HG03520 (cell line): ENCODE results near the gene FOXA1.

ENCODE experiments used
- ATAC-seq: cut with Tn5 transposase; IDR thresholded peaks from one replicate; pipeline ENCODE4 v1.9.1; 2021; ENCODE audit warnings: mild to moderate bottlenecking, moderate library complexity; ENCODE audit not compliant: unreplicated experiment

The FOXA1 gene

DNA sequence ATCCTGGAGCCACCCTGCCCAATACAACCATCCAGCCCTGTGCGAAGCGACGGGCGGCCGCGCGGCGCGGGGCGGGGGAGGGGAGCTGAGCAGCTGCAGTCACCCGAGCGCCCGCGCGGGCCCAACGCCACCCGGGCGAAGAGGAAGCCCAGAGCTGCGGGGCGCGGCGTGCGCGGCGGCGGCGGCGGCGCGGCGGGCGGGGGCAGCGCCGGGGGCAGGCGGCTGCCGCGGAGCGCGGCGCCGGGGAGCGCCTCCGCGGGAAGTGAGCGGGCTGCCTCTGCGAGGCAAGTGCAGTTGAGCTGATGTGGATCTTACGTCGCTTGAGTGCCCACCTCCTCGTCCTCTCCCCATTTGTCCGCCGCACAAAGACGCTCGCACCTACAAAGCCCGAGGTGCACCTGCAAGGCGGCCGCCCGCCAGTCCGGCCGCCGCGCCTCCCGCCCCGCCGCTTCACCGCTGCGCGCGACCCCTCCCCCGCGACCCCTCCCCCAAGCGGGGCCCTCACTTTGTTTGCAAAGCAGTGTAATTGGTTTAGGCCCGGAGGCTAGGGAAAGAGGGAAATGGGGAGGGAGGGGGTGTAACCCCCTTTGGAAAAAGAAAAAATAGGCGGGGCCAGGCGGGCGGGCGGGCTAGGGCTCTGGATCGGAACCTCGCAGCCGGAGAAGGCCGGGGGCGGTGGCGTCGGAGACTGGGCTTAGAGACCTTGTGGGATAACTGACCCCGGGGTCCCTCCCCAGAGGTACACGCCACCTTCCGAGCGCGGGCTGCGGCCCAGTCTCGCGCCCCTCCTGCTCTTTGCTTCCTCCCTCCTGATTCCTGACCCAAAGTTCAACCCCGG lies at the start of gene FOXA1, which contains the start of gene TTC6:
FOXA1 (minus strand) TSS at position 279 of the 838 bp plus-strand sequence; CDS start at position 2, 277 bp downstream.
TTC6 (plus strand) TSS at position 659 of the 838 bp plus-strand sequence. CDS start 26,436 bp downstream, outside the sequence.
- no peak for ATAC-seq

DNA sequence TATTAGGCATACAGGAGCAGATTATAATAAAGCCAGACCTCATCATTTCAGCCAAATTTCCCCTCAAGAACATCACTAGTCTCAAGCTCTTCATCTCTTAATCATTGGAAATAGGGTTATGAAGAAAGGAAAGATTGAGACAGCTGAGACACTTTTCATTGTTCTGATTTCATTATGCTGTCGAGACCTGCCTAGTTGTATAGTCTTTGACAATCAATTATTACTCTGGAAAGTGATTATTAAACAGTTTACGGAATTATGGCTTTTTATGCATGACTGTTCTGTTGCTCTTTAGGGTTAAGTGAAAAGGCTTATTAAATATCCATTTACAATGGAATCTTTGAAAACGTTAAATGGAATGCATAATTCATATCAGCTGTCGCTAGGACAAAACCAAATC lies 48.7 kb upstream of the FOXA1 start:
- ATAC-seq, result no peak

DNA sequence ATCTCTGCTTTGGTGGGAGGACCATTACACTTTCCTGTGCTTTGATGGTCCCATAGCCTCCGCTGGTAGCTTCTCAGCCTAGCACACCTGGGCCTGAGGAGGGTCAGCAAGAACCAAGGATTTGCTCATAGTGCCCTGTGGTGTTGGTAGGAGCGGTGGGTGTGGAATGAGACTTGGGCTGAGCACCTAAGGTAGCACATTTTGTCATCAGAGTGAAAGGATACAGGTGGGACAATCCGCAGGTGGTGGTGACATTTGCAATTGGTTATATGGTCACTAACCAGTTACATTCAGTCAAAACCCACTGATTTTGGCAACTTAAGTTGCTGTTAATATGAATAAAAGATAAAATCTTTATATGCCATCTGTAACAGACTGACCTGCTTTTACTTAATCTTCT lies 47.1 kb upstream of the FOXA1 start:
- ATAC-seq, result no peak

DNA sequence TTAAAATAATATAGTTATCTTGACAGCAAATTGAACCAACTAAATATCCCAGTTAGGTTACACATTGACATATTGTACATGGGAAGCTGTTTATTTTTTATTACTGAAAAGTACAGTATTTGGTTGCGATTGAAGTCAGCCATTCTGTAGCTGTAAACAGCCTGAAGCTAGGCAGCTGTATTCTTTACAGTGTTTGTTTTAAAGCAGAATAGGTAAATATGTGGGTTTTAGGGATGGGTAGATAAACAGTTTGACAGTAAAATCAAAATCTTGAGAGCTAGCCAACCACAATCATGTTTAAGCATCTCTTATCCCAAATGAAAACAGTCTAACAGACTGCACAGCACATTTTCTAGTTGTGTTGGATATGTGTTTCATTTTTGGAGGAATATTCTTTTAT lies 46.1 kb upstream of the FOXA1 start:
- no peak for ATAC-seq

DNA sequence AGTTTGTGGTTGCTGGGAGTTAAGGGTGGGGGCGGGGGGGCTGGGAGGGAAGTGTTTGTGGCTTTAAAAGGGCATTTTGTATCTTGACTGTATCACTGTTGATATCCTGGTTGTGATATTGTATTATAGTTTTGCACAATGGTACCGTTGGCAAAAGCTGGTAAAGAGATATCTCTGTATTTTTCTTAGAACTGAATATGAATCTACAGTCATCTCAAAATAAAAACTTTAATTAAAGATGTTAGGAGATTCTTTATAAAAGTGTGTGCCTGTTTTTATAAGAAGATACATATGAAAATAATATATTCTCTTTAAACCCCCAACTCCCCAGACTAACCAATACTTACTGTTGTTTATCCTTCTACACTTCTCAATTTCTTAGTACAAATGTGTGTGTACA lies 43.5 kb upstream of the FOXA1 start:
- no peak for ATAC-seq

DNA sequence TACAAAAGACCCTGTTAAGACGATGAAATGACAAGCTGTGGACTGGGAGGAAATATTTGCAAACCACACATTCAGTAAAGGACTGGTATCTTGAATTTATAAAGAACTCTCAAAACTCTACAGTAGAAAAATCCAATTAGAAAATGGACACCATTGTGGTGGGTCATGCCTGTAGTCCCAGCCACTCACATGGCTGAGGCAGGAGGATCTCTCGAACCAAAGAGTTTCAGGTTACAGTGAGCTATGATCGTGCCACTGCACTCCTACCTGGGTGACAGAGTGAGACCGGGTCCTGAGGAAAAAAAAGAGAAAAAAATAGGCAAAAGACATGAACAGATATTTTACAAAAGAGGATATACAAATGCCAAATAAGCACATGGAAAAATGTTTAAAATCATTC lies 42.3 kb upstream of the FOXA1 start:
- no peak for ATAC-seq

DNA sequence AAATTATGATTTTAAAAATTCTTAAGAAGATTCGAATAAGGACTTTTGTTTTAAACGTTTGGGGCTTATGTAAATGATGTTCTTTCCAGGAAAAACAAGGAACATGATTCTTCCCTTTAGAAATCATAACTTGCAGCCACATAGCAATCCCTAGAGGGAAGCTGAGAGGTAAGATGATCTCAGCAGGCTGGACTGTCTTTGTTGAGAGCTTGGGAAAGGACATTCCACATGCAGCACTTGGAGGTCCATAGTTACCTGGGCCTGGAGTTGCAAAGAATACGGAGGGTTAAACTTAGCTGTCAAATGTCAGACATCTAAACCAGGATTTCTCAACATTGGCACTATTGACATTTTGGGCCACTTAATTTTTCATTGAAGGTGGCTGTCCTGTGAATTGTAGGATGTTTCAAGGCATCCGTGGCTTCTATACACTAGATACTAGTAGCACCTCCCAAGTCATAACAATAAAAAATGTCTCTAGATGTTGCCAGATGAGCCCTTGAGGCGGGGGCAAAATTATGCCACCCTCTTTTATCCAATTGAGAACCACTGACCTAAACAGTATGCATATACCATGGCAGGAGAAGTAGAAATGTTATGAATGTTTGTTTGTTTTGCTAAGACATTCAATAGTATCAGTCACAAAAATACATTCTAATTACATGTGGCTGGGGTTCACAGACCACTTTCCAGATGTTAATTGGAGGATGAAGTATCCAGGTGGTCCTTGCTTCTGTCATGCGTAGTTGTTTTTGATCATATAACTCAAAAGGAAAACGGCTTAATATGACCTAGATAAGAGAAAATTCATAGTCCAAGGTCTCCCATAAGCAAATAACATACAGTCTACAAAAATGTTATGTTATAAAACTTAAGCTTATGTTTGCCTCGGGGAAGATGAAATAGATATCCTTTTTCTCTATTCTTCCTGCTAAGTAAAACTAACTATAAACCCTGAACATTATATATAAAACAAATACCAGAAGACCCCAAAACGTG lies 30.8 kb upstream of the FOXA1 start:
- no peak for ATAC-seq

DNA sequence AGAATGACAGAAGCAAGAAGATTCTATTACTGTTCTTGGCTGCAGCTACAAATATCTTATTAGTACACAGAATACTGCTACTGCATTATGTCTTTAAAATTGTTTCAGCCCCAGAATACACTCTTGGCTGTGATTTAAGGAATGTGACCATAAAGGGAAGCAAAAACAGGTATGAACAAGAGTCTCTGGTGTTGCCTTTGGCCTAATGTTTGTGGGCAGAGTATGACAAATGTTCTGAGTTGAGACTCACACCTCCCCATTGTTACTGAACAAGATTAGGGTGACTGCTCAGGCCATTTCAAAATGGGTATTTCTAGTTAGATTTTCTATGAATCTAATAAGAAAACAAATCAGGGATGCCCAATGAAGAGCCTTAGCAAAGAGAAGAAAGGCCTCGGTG lies 28.9 kb upstream of the FOXA1 start:
- no peak for ATAC-seq

DNA sequence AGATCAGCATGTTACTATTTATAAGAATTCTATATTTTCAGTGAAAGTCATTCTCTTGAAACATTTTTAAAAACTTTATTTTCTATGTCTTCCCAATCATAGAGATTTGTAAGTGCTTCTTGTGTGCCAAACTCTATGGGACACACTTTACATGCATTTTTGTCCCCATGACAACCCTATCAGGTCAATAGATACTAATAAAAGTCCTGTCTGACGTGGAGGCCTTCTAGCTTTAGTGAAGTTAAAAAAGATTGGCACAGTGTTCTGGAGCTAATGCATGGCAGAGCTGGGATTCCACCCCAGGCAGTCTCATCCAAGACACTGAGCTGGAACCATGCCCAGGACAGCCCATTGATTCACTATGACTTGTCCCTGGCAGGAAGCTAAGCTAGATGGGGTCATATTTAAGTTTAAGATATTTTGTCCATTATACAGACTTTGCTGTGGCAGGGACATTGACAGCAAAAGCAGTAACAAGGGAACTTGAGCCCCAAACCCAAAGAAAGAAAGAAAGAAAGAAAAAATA lies 28.4 kb upstream of the FOXA1 start:
- ATAC-seq, result no peak

DNA sequence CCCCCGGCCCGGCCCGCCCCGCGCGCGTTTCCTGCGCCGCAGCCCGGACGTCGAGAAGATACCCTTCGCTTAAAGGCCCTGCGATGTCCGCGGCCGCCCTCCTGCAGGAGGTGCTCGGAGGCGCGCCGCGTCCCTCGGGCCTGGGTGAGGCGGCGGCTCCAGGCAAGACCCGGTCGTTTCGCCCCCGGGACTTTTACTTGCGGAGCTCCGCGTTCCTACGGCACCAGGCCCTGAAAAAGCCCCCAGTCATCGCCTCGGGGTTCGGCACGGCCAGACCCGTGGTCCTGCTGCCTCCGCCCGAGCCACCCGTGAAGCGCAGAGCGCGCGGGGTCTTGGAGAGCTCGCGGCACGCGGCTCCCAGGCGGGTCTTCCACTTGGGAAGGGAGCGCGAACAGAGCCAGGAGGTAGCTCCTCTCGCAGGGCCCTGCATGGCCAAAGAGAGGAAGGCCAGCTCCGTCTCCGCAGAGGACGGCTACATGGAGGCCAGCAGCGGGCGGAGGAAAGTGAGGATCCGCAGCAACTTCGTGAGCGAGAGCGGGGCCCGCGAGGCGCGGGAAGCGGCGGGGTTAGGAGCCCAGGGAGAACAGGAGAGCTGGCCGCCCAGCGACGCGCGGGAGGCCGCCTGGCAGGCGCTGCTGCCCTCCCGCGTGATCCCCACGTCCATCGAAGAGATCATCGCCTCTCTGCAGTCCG lies 27.3 kb upstream of the FOXA1 start:
- ATAC-seq, result no peak

DNA sequence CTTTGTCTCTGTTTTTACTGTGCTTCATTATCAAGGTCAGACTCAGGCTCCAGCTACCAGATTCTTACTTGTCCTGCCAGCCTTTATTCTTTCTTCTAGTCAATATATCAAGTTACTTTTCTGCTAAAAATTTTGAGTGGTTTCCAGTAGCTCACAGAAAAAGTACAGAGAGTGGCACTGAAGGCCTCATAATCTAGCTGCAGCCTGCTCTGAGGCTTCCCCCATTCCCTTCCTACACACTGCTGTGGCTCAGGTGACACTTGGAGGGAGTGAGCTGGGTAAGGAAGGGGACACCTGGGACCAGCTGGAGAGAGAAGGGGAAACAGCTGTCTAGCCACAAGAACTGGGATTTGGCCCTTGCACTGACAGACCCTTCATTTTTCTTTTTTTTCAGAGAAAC lies 25.8 kb upstream of the FOXA1 start:
- no peak for ATAC-seq

DNA sequence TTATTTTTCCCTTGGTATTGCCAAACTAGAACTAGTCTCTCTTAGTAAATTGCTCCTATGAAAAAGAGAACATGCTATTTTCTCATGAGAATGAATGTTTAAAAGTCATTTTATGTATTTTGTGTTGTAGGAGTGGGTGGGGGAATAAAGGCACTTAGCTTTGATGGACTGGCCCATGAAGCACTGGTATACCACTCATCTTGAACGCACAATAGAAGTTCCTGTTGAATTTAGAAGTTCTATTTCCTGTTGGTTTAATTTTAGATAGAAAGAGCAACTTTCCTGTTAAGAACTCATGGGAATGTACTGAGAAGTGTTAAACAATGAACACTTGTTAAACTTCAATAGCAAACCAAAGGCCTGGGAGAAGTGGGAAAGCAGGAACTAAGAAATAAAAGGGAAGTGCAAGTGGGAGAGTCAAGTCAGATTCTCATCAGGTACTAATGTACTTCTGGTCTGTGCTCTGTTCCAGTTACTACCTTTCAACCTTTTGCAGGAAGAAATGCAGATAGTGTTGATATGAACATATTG lies 23.5 kb upstream of the FOXA1 start:
- no peak for ATAC-seq

DNA sequence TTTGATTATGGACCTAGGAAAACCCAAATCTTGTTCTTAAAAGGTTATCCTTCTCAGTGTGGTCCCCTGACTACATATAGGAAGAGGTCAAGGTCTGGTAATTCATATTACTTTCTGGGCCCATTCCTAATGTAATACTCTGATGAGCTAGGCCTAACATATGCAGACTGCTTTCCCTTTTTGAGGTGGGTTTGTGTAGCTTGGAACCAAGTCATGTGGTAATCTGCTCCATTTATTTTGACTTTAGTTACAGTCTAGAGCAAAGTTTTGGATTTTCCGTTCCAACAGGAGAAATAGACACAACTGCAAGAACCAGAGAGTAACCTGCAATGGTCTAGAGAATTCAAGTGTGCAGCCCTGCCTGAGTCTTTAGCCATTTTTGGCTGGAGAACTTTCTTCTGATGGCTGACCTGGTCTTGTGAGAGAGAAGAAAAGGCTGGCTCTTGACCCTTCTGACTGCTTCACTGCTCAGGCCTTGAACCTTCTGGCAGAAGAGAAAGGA lies 22.9 kb upstream of the FOXA1 start:
- ATAC-seq, result no peak

DNA sequence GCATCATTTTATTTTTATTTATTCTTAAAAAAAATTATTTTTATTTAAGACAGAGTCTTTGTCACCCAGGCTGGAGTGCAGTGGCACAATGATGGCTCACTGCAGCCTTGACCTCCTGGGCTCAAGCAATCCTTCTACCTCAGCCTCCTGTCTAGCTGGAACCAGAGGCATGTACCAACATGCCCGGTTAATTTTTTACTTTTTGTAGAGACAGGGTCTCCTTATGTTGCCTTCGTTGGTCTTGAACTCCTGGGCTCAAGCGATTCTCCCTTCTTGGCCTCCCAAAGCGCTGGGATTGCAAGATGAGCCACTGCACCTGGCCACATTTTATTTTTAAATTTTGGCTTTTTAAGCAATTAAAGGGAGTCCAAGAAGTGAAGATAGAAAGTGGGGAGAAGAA lies 21.8 kb upstream of the FOXA1 start:
- ATAC-seq, result no peak

DNA sequence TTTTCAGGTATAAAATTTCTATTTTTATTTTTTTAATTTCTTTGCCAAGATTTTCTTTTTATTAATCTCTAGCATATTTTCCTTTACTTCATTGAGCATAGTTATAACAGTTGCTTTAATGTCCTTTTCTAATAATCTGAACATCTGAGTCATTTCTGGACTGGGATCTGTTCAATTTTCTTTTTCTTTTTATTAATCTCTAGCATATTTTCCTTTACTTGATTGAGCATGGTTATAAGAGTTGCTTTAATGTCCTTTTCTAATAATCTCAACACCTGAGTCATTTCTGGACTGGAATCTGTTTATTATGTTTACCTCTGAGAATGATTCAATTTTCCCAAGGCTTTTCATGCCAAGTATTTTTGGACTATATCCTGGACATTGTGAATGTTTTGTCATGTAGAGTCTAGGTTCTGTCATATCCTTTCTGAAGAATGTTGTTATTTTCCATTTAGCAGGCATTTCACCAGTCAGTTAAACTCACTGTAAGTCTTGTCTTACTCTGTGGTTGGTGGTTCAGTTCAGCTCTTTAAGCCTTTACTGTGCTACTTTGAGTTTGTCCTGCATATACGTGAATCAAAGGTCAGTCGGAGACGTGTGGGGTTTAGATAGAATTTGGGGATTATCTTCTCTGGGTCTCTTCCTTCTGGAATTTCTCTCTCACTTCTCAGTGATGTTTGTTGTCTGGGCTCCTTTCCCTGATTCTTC lies 20.7 kb upstream of the FOXA1 start:
- ATAC-seq, result no peak

DNA sequence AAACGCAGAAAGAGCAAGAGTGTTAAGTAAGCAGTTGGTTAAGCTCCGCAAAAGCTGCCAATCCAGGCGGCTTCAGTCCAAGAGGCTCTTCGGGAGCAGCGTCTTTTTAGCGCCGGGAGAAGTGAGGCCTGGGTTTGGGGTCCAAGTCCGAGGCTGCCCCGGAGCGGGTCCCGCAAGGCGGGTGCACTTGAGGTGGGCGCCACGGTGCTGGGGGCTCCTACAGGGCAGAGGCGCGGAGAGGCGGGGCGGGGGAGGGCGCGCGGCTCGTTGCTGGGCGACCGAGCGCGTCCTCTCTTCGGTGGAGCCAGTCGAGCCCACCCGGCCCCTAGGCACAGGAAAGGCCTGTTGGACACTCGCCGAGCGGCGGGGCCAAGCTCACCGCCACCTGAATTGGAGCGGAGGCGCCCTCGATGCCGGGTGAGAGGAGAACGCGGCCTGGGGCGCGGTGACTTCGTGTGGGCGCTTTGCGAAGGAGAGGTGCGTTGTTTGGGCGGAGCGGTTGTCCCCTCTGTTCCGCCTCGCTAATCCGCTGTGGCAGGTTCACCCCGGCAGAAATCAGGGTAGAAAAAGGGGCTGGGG lies 16.0 kb upstream of the FOXA1 start:
- ATAC-seq, result no peak

DNA sequence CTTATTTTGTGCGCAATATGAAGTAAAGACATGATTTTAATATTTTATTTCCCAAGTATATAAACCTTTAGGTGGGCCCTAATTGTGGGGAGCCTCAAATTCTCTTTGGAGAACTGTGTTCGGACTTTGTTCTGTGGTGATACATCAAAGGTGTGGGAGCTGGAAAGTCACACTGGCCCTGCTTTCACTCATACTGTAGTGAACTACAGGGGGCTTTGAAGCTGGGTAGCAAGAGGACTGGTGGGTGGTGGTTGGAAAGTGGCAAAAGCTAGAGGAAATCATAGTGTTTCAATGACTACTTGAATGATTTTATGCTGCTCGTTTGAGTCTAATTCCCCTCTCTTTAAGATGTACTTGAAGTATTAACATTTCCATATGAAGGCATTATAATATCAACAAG lies 13.6 kb upstream of the FOXA1 start:
- no peak for ATAC-seq

DNA sequence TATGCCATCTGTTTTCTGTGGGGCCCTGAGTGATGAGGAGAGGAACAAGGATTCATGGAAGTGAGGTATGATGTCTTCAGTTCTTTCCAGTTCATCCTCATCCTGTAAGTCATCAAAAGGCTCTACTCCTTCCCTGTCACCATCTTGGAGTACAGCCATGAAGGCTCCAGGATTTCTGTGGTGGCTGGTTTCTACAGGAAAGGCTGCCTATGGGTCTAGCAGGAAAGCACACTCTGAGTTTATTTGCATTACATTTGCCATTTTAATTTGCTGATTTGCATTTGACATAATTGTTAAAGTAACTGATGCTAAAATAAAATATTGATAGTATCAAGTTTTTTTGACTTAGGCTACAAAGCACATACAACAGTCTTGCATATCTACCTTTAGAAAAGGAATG lies 11.6 kb upstream of the FOXA1 start:
- no peak for ATAC-seq

DNA sequence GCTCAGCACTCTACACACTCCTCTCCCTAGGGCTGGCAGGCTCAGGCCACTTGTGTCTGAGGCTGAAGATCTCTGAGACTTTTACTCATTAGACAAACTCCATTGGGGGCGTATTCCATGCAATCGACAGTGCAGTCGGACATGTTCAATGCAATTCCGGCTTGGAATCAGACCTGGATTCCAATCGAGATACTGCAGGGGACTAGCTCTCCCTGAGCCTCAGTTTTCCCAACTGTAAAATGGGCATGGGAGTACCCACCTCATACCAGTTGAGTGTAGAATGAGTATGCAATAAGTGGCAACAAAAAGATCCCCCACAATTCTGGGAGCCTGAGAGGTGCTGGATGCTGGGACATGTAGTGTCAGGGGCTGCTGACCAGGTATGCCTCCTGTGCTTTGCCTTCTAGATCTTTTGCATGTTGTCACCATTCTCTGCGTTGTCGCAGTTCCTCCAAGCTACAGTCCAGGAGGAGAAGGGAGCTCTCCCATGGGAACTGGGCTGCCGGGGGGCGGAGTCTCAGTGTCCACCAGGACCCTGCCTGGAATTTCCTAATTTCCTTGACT lies 8.7 kb upstream of the FOXA1 start:
- no peak for ATAC-seq
